Measurements from ENCODE around the gene RPS6KA5. TPM values are rescaled to one million over a fixed set of nuclear protein-coding genes. Genes with fewer than 3 reads are reported as not detected.

Gene RPS6KA5
- total and polyA plus RNA-seq, 2 donors (not counting 1 experiment from before 2014, with no cell fraction given), result 6.0 to 34.6 TPM

DNA sequence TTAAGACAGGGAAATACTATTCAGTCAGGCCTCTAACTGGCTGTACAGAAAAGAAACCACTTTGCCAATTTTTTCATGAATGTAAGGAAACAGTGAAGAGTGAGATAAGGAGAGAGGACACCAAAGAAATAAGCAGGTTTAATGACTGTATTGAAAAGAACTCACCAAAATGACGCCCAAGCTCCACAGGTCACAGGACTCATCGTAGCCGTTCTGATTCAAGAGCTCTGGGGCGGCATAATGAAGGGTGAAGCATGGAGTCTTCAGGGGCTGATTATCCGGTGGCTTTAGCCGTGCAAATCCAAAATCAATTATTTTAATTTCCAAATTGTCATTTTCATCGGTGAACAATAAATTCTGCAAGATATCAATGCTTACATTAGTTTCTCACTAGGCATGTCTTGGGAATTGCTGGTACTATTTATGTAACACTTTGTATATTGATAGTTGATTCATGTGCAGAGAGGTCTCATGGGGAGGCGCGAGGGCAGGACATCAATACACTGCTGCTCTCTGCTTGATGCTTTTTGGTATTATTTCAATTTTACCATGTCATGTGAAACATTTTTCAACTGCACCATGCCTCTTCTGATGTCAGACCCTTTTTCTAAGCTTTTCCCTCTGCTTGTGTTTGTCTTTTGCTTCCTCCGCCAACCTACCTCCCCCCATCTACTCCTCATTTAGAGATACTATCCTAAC is 170.0 kb downstream of the RPS6KA5 start:
- no peaks in the 10 kb centered on the region for H3K9me3 ChIP-seq (ENCODE audit: control extremely low read depth in 1 of 3, control insufficient read depth in 2 of 3, insufficient read depth in 1 of 3, low read length in 2 of 3)
- no peaks in the 10 kb centered on the region for H3K4me1 ChIP-seq (ENCODE audit: control insufficient read depth in 2 of 2, insufficient read depth in 2 of 2, low read length in 2 of 2)
- no peaks in the 10 kb centered on the region for H3K4me1 Mint-ChIP-seq
- CTCF ChIA-PET, result interaction anchor here (1.0 to 4.8 kb wide), 3 partner anchors 12 to 284 kb away, joined by 5 to 27 read pairs (median 7); no protein-coding TSS in a partner anchor
- no peak overlapping the region for H3K9ac ChIP-seq (ENCODE audit: low read length)
- H3K27ac Mint-ChIP-seq, result no peak overlapping the region
- no peak for TF ChIP-seq EZH2 (IDR thresholded peaks at IDR 0.05; ENCODE audit: borderline replicate concordance, insufficient read depth, low read depth, low read length, poor library complexity, severe bottlenecking)
- TF ChIP-seq, protein P1, sequence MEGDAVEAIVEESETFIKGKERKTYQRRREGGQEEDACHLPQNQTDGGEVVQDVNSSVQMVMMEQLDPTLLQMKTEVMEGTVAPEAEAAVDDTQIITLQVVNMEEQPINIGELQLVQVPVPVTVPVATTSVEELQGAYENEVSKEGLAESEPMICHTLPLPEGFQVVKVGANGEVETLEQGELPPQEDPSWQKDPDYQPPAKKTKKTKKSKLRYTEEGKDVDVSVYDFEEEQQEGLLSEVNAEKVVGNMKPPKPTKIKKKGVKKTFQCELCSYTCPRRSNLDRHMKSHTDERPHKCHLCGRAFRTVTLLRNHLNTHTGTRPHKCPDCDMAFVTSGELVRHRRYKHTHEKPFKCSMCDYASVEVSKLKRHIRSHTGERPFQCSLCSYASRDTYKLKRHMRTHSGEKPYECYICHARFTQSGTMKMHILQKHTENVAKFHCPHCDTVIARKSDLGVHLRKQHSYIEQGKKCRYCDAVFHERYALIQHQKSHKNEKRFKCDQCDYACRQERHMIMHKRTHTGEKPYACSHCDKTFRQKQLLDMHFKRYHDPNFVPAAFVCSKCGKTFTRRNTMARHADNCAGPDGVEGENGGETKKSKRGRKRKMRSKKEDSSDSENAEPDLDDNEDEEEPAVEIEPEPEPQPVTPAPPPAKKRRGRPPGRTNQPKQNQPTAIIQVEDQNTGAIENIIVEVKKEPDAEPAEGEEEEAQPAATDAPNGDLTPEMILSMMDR (IDR thresholded peaks at IDR 0.05), result no peak
- H3K27me3 ChIP-seq (replicated peaks in 1 of 4; ENCODE audit: control extremely low read depth in 1 of 4, control insufficient read depth in 3 of 4, insufficient read depth in 4 of 4, low read length in 3 of 4), result no peaks in the 10 kb centered on the region
- ATAC-seq (ENCODE audit: low read depth) (no peak), DNase-seq (no peak)
- no peak overlapping the region for H3K4me3 Mint-ChIP-seq
- H3K27ac ChIP-seq (ENCODE audit: low read length in 2 of 2), result no peak overlapping the region
- intact Hi-C loops (cut with micrococcal nuclease), result no loop called here
- H3K27me3 Mint-ChIP-seq, result no peaks in the 10 kb centered on the region
- H2AFZ ChIP-seq (ENCODE audit: insufficient read depth, low read depth, low read length, poor library complexity, severe bottlenecking), result no peak overlapping the region
- no peak overlapping the region for H3K4me2 ChIP-seq (replicated peaks; ENCODE audit: low read depth, low read length, poor library complexity, severe bottlenecking)
- H3K79me2 ChIP-seq (ENCODE audit: control insufficient read depth, insufficient read depth, low read length), result no peaks in the 10 kb centered on the region
- H4K20me1 ChIP-seq (ENCODE audit: control insufficient read depth, insufficient read depth, low read length, poor library complexity, severe bottlenecking), result no peaks in the 10 kb centered on the region
- H3K9me3 Mint-ChIP-seq (ENCODE audit: insufficient read depth), result no peaks in the 10 kb centered on the region
- 94% methylated on average over 7 of the region's 10 CpGs for WGBS (ENCODE audit: insufficient coverage)
- no peak overlapping the region for H3K4me3 ChIP-seq (ENCODE audit: control extremely low read depth in 1 of 5, extremely low read depth in 1 of 5, insufficient read depth in 1 of 5, low read depth in 2 of 5, low read length in 4 of 5)
- POLR2A ChIA-PET, result no interaction called here
- peaks cover 3 to 24% of the 10 kb centered on the region in 2 experiments for H3K36me3 ChIP-seq (replicated peaks in 1 of 2; ENCODE audit: control extremely low read depth in 1 of 2, control insufficient read depth in 1 of 2, extremely low read depth in 1 of 2, insufficient read depth in 2 of 2, low read length in 1 of 2)

DNA sequence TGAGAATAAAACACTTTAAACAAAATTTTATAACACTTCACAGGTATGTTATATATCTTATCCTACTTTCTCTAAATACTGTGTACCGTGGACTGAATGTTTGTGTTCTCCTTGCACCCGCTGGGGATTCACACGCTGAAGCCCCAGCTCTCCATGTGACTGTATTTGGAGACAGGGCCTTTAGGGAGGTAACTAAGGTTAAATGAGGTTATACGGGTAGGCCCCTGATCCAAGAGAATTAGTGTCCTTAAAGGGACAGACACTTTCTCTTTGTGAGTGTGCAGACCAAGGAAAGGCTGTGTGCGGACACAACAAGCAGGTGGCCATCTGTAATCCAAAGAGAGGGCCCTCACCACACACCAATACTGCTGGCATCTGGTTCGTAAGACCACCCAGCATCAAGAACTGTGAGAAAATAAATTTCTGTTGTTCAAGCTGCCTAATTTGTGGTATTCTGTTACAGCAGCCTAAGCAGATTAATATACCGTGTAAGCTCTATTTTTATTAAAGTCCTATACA is 174.1 kb downstream of the RPS6KA5 start:
- H3K27me3 ChIP-seq (replicated peaks in 1 of 4; ENCODE audit: control extremely low read depth in 1 of 4, control insufficient read depth in 3 of 4, insufficient read depth in 4 of 4, low read length in 3 of 4), result no peaks in the 10 kb centered on the region
- POLR2A ChIA-PET, result no interaction called here
- TF ChIP-seq, protein P1 (IDR thresholded peaks at IDR 0.05), result no peak
- no peak for TF ChIP-seq EZH2 (IDR thresholded peaks at IDR 0.05; ENCODE audit: borderline replicate concordance, insufficient read depth, low read depth, low read length, poor library complexity, severe bottlenecking)
- DNase-seq (no peak), ATAC-seq (ENCODE audit: low read depth) (no peak)
- no peak overlapping the region for H3K27ac ChIP-seq (ENCODE audit: low read length in 2 of 2)
- no peak overlapping the region for H3K9ac ChIP-seq (ENCODE audit: low read length)
- Mint-ChIP-seq H3K27me3 (no peaks in the 10 kb centered on the region), H3K4me1 (no peaks in the 10 kb centered on the region), H3K4me3 (no peak overlapping the region), H3K27ac (no peak overlapping the region), H3K9me3 (ENCODE audit: insufficient read depth) (peaks cover 7% of the 10 kb centered on the region)
- no peaks in the 10 kb centered on the region for H3K4me1 ChIP-seq (ENCODE audit: control insufficient read depth in 2 of 2, insufficient read depth in 2 of 2, low read length in 2 of 2)
- no peak overlapping the region for H3K4me2 ChIP-seq (replicated peaks; ENCODE audit: low read depth, low read length, poor library complexity, severe bottlenecking)
- no peaks in the 10 kb centered on the region for H3K79me2 ChIP-seq (ENCODE audit: control insufficient read depth, insufficient read depth, low read length)
- CTCF ChIA-PET, result interaction anchor here (0.6 to 1.4 kb wide), 3 partner anchors 16 to 399 kb away, joined by 3 to 7 read pairs (median 3); no protein-coding TSS in a partner anchor
- H2AFZ ChIP-seq (ENCODE audit: insufficient read depth, low read depth, low read length, poor library complexity, severe bottlenecking), result no peak overlapping the region
- intact Hi-C loops (cut with micrococcal nuclease), result no loop called here
- peaks cover 3 to 21% of the 10 kb centered on the region in 2 experiments for H3K36me3 ChIP-seq (replicated peaks in 1 of 2; ENCODE audit: control extremely low read depth in 1 of 2, control insufficient read depth in 1 of 2, extremely low read depth in 1 of 2, insufficient read depth in 2 of 2, low read length in 1 of 2)
- peaks cover 0 to 4% (median 2%) of the 10 kb centered on the region in 3 donors for H3K9me3 ChIP-seq (ENCODE audit: control extremely low read depth in 1 of 3, control insufficient read depth in 2 of 3, insufficient read depth in 1 of 3, low read length in 2 of 3)
- no peak overlapping the region for H3K4me3 ChIP-seq (ENCODE audit: control extremely low read depth in 1 of 5, extremely low read depth in 1 of 5, insufficient read depth in 1 of 5, low read depth in 2 of 5, low read length in 4 of 5)
- WGBS (ENCODE audit: insufficient coverage), result 100% methylated on average over 2 of the region's 7 CpGs
- no peaks in the 10 kb centered on the region for H4K20me1 ChIP-seq (ENCODE audit: control insufficient read depth, insufficient read depth, low read length, poor library complexity, severe bottlenecking)
